Trophoblast cell (in vitro differentiated cells and primary cell): ENCODE measurements around the gene HNRNPA1. TPM values are rescaled to one million over a fixed set of nuclear protein-coding genes. Genes with fewer than 3 reads are reported as not detected.
"Not testable (repeated sequence)": the region's sequence is repeated elsewhere in the genome, so short reads cannot be mapped to it uniquely, and the experiment has no call there.

Source experiments
- DNase-seq, 2 donors: peaks; one replicate each; pipeline ENCODE4 v3.0.0-alpha.2; 2016
- H2AFZ ChIP-seq: 2 replicates; pipeline ENCODE4 v1.6.1; 2013; ENCODE audit warnings: low read length, moderate library complexity, mild to moderate bottlenecking; ENCODE audit not compliant: insufficient read depth, poor library complexity
- H2AK5ac ChIP-seq: 2 replicates; pipeline ENCODE4 v1.6.1; 2013; ENCODE audit warnings: mild to moderate bottlenecking, low read length
- H2BK120ac ChIP-seq: 2 replicates; pipeline ENCODE4 v1.6.1; 2013; ENCODE audit warnings: low read length, mild to moderate bottlenecking, moderate library complexity; ENCODE audit not compliant: insufficient read depth, poor library complexity
- H2BK12ac ChIP-seq: 2 replicates; pipeline ENCODE4 v1.6.1; 2013; ENCODE audit warnings: mild to moderate bottlenecking, low read length, moderate library complexity
- H2BK5ac ChIP-seq: 2 replicates; pipeline ENCODE4 v1.6.1; 2013; ENCODE audit warnings: low read length, low read depth, moderate library complexity, mild to moderate bottlenecking; ENCODE audit not compliant: poor library complexity
- H3K14ac ChIP-seq: 2 replicates; pipeline ENCODE4 v1.6.1; 2013; ENCODE audit warnings: mild to moderate bottlenecking, low read length
- H3K18ac ChIP-seq: 2 replicates; pipeline ENCODE4 v1.6.1; 2013; ENCODE audit warnings: mild to moderate bottlenecking, low read length
- H3K23ac ChIP-seq: 2 replicates; pipeline ENCODE4 v1.6.1; 2013; ENCODE audit warnings: low read length
- H3K27ac ChIP-seq: 2 replicates; pipeline ENCODE4 v1.5.1; 2013; ENCODE audit warnings: low read depth, mild to moderate bottlenecking, inconsistent platforms, low read length, moderate library complexity
- H3K27me3 ChIP-seq: 2 replicates; pipeline ENCODE4 v1.6.1; 2013; ENCODE audit warnings: inconsistent platforms, mild to moderate bottlenecking, low read length, moderate library complexity; ENCODE audit not compliant: insufficient read depth
- H3K36me3 ChIP-seq, 2 experiments: 1 replicate in 1 of 2; 2 replicates in 1 of 2; pipeline ENCODE4 v1.6.1; 2013; ENCODE audit warnings: low read length in 2 of 2, mild to moderate bottlenecking in 2 of 2, moderate library complexity in 1 of 2; ENCODE audit not compliant: insufficient read depth in 2 of 2, control insufficient read depth in 1 of 2
- H3K4ac ChIP-seq: 2 replicates; pipeline ENCODE4 v1.6.1; 2013; ENCODE audit warnings: low read depth, mild to moderate bottlenecking, low read length, moderate library complexity
- H3K4me1 ChIP-seq, 2 experiments: 1 replicate in 1 of 2; 2 replicates in 1 of 2; pipeline ENCODE4 v1.6.1; 2013; ENCODE audit warnings: low read length in 2 of 2, mild to moderate bottlenecking in 2 of 2, moderate library complexity in 1 of 2; ENCODE audit not compliant: insufficient read depth in 2 of 2, control insufficient read depth in 1 of 2
- H3K4me2 ChIP-seq: 2 replicates; pipeline ENCODE4 v1.6.1; 2013; ENCODE audit warnings: inconsistent platforms, mild to moderate bottlenecking, low read length, moderate library complexity
- H3K4me3 ChIP-seq: 2 replicates; pipeline ENCODE4 v1.5.1; 2013; ENCODE audit warnings: mild to moderate bottlenecking, low read depth, low read length, inconsistent platforms
- H3K79me1 ChIP-seq: one replicate; pipeline ENCODE4 v1.6.1; 2013; ENCODE audit warnings: low read length
- H3K79me2 ChIP-seq: 2 replicates; pipeline ENCODE4 v1.6.1; 2013; ENCODE audit warnings: low read length, mild to moderate bottlenecking; ENCODE audit not compliant: control insufficient read depth, insufficient read depth, poor library complexity
- H3K9ac ChIP-seq: 2 replicates; pipeline ENCODE4 v1.6.1; 2013; ENCODE audit warnings: mild to moderate bottlenecking, low read length
- H3K9me3 ChIP-seq: 2 replicates; pipeline ENCODE4 v1.6.1; 2013; ENCODE audit warnings: low read depth, mild to moderate bottlenecking, control low read depth, inconsistent platforms, low read length; ENCODE audit not compliant: insufficient read depth
- H4K12ac ChIP-seq: 2 replicates; pipeline ENCODE4 v1.6.1; 2013; ENCODE audit warnings: low read depth, mild to moderate bottlenecking, low read length, moderate library complexity
- H4K8ac ChIP-seq: 2 replicates; pipeline ENCODE4 v1.6.1; 2013; ENCODE audit warnings: low read depth, mild to moderate bottlenecking, low read length, moderate library complexity
- H4K91ac ChIP-seq: one replicate; pipeline ENCODE4 v1.6.1; 2013; ENCODE audit warnings: low read depth, mild to moderate bottlenecking, low read length, moderate library complexity
- WGBS: extraction: QIAGEN DNeasy Blood & Tissue Kit; methylation state at CpG from one replicate; pipeline ENCODE4 v1.1.7; 2013; ENCODE audit warnings: missing lambda C conversion rate; ENCODE audit not compliant: insufficient read length, insufficient coverage; ENCODE audit errors: extremely low coverage; 5-methylcytosine and 5-hydroxymethylcytosine counted together
- polyA plus RNA-seq: library from polyadenylated mRNA; stranded (reverse); fragments of 200-250 nt; gene quantifications from 2 replicates; pipeline ENCODE4 v1.2.3, GENCODE V29; 2013

Gene HNRNPA1
- polyA plus RNA-seq = 1,483 and 1,624 TPM in 2 replicates

- peak within 1 kb of the TSS; percentile 81 for H2BK5ac ChIP-seq
- H2AFZ ChIP-seq = peak within 1 kb of the TSS; percentile 64
- H3K79me1 ChIP-seq = peaks cover 13% of the 10 kb centered on the region
- H3K79me2 ChIP-seq = peaks cover 18% of the 10 kb centered on the region
- H4K8ac ChIP-seq = peak within 1 kb of the TSS; percentile 75
- H3K9me3 ChIP-seq = no peaks in the 10 kb centered on the region
- no CpG with 5 or more reads among the region's 48 CpGs for WGBS
- no peaks in the 10 kb centered on the region for H3K27me3 ChIP-seq
- H4K91ac ChIP-seq = peak within 1 kb of the TSS; percentile 68
- peak within 1 kb of the TSS; percentile 96 for H3K9ac ChIP-seq
- peak within 1 kb of the TSS; percentile 87 for H3K4me3 ChIP-seq
- H2BK120ac ChIP-seq = peak within 1 kb of the TSS; percentile 27
- H2AK5ac ChIP-seq = peak within 1 kb of the TSS; percentile 62
- peak; percentile 98 to 99 for DNase-seq
- no peak within 1 kb of the TSS for H3K23ac ChIP-seq
- peak within 1 kb of the TSS; percentile 61 for H4K12ac ChIP-seq
- peak within 1 kb of the TSS; percentile 50 for H3K18ac ChIP-seq
- H3K4ac ChIP-seq = peak within 1 kb of the TSS; percentile 89
- peak within 1 kb of the TSS; percentile 89 for H3K27ac ChIP-seq
- H3K4me2 ChIP-seq = peak within 1 kb of the TSS; percentile 70
- peaks cover 12 to 27% of the 10 kb centered on the region in 2 experiments for H3K36me3 ChIP-seq
- H3K4me1 ChIP-seq = peaks cover 4 to 15% of the 10 kb centered on the region in 2 experiments
- H2BK12ac ChIP-seq = no peak within 1 kb of the TSS
- peak within 1 kb of the TSS; percentile 82 for H3K14ac ChIP-seq
Measured at GRCh38 chr12:54280468-54281260, at the start of gene HNRNPA1. Gene HNRNPA1, plus strand, starts transcription at chr12:54280726. Its CDS starts 82 bp downstream, at chr12:54280808.

DNA sequence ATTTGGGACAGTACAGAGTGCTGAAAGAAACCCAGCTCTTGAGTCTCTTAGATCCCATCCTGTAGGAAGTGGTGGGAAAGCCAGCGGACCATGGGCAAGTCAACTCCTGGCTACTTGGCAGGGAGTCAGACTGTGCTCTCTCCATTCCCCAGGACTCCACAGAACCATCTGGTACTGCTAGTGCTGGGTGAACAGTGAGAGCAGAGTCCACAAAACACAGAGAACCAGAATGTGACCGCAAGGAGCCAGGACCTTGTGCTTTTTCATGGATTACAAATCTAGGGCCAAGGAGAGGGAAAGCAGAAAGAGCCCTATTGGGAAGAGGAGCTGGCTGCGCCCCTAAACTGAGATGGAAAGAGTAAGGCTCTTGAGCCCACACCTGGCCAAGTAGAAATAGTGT is 49.3 kb upstream of the HNRNPA1 start:
- not testable (repeated sequence) for H3K4me1 ChIP-seq, H3K14ac ChIP-seq, H3K23ac ChIP-seq, DNase-seq, H3K4ac ChIP-seq, H3K79me2 ChIP-seq, H3K27me3 ChIP-seq, H3K27ac ChIP-seq, H2BK120ac ChIP-seq, H3K79me1 ChIP-seq, H4K91ac ChIP-seq, H3K9me3 ChIP-seq, H3K4me2 ChIP-seq, H2BK5ac ChIP-seq, H3K4me3 ChIP-seq, H4K12ac ChIP-seq, H3K36me3 ChIP-seq, H2AK5ac ChIP-seq, H2BK12ac ChIP-seq, H2AFZ ChIP-seq, H3K9ac ChIP-seq, H4K8ac ChIP-seq, H3K18ac ChIP-seq
- no CpG with 5 or more reads among the region's 3 CpGs for WGBS

- H4K91ac ChIP-seq = no peak overlapping the region
- peaks cover 0 to 2% of the 10 kb centered on the region in 2 experiments for H3K36me3 ChIP-seq
- H3K18ac ChIP-seq = no peak overlapping the region
- no peak overlapping the region for H4K8ac ChIP-seq
- H3K14ac ChIP-seq = no peak overlapping the region
- no peak overlapping the region for H2BK5ac ChIP-seq
- no peak overlapping the region for H4K12ac ChIP-seq
- H3K9me3 ChIP-seq = no peaks in the 10 kb centered on the region
- H3K79me1 ChIP-seq = no peaks in the 10 kb centered on the region
- H2BK120ac ChIP-seq = no peak overlapping the region
- DNase-seq = no peak
- H3K27ac ChIP-seq = no peak overlapping the region
- H2BK12ac ChIP-seq = no peak overlapping the region
- H3K27me3 ChIP-seq = no peaks in the 10 kb centered on the region
- no peaks in the 10 kb centered on the region for H3K79me2 ChIP-seq
- peaks cover 0 to 3% of the 10 kb centered on the region in 2 experiments for H3K4me1 ChIP-seq
- H2AFZ ChIP-seq = no peak overlapping the region
- no peak overlapping the region for H3K4me2 ChIP-seq
- no peak overlapping the region for H3K4me3 ChIP-seq
- WGBS = no CpG with 5 or more reads among the region's 2 CpGs
- H2AK5ac ChIP-seq = no peak overlapping the region
- H3K4ac ChIP-seq = no peak overlapping the region
- H3K23ac ChIP-seq = no peak overlapping the region
- no peak overlapping the region for H3K9ac ChIP-seq
Measured at GRCh38 chr12:54232790-54233189, 47.7 kb upstream of the HNRNPA1 start.

DNA sequence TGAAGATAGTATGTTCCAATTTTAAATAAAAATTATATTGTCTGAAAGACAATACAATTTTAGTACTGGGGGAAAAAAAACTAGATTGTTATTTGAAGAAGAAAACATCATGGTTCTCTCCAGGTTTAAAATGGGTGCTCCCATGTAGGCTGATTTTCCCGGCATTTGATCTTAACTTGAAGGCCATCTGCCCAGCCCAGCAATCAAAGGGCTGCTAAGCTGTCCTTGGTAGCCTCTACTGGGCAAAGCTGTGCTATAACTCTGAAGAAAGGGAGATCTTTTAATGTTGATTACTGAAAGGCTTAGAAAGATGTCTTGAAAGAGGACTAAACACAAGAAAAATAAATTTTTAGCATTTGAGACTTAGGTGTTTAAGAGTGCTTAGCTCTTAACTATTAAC is 42.0 kb upstream of the HNRNPA1 start:
- WGBS = no CpG with 5 or more reads among the region's 1 CpG
- Histone ChIP-seq H3K4ac (no peak overlapping the region), H4K91ac (no peak overlapping the region), H3K14ac (no peak overlapping the region), H3K36me3 (peaks cover 11 to 21% of the 10 kb centered on the region in 2 experiments), H4K12ac (no peak overlapping the region), H3K4me3 (no peak overlapping the region), H3K79me2 (no peaks in the 10 kb centered on the region), H3K27me3 (no peaks in the 10 kb centered on the region), H2BK12ac (no peak overlapping the region), H3K18ac (no peak overlapping the region), H3K4me1 (no peaks in the 10 kb centered on the region), H4K8ac (no peak overlapping the region), H3K79me1 (no peaks in the 10 kb centered on the region), H2BK120ac (no peak overlapping the region), H3K9me3 (no peaks in the 10 kb centered on the region), H3K23ac (no peak overlapping the region), H3K27ac (no peak overlapping the region), H2AK5ac (no peak overlapping the region), H2BK5ac (no peak overlapping the region), H3K9ac (no peak overlapping the region), H3K4me2 (no peak overlapping the region), H2AFZ (no peak overlapping the region)
- no peak for DNase-seq
